Lower leg skin (tissue), 4 donors: ENCODE measurements around the gene MYLK4. TPM values are rescaled to one million over a fixed set of nuclear protein-coding genes. Genes with fewer than 3 reads are reported as not detected.

Source experiments
- DNase-seq, 2 donors: peaks; one replicate each; pipeline ENCODE4 v3.0.0-alpha.2; 2019; ENCODE audit warnings: low spot score in 2 of 2
- H3K4me3 ChIP-seq: fragments of 200-600 bp; sonication (generic); 2 replicates; pipeline ENCODE4 v1.5.1; 2017; ENCODE audit warnings: mild to moderate bottlenecking, low read depth; ENCODE audit not compliant: poor library complexity, severe bottlenecking
- CTCF ChIP-seq, 3 donors: fragments of 450-650 bp; IDR thresholded peaks; one replicate each; pipeline ENCODE4 v1.5.1; 2016; ENCODE audit warnings: antibody characterized with exemption in 3 of 3, mild to moderate bottlenecking in 3 of 3, moderate library complexity in 2 of 3
- POLR2A ChIP-seq, 2 donors: fragments of 450-650 bp; IDR thresholded peaks; one replicate each; pipeline ENCODE4 v1.6.1; 2016 to 2017; ENCODE audit warnings: antibody characterized with exemption in 2 of 2, mild to moderate bottlenecking in 1 of 2, moderate library complexity in 1 of 2
- WGBS, 2 donors: methylation state at CpG; one replicate each; pipeline ENCODE4 v1.1.5; 2018; 5-methylcytosine and 5-hydroxymethylcytosine counted together
- intact Hi-C: fragments of 100-400 bp; cut with DNase I; formaldehyde crosslinking; loops from one replicate; pipeline ENCODE4 v1.15.0; 2023; ENCODE audit warnings: low total_unique reads
- total RNA-seq, 4 donors: library from RNA; depleted of rRNA; stranded (reverse); fragments of >200 nt; gene quantifications; one replicate each; pipeline ENCODE4 v1.1.0, GENCODE V29; 2016

Gene MYLK4
- 1 to 10 TPM in 3 of 4 donors, under 1 TPM in 1; 0.97 to 3.8 (median 2.5) TPM for total RNA-seq

- WGBS, 2 donors: 89 to 90% methylated on average over 7 of the region's 7 CpGs
- TF ChIP-seq CTCF (IDR thresholded peaks at IDR 0.05) (no peak), POLR2A (IDR thresholded peaks at IDR 0.05) (no peak)
- DNase-seq: no peak
- no peak within 1 kb of the TSS for H3K4me3 ChIP-seq
- intact Hi-C loops: no loop called here
Observed at GRCh38 chr6:2750832-2751231, at the start of gene MYLK4. TSS of gene MYLK4 (minus strand) at chr6:2750922. CDS start at chr6:2749294, 1,628 bp downstream.

- intact Hi-C loops: no loop called here
- H3K4me3 ChIP-seq: no peak overlapping the region
- TF ChIP-seq CTCF (IDR thresholded peaks at IDR 0.05) (no peak), POLR2A (IDR thresholded peaks at IDR 0.05) (no peak)
- DNase-seq: no peak
- WGBS, 2 donors: 76 to 79% methylated on average over 11 of the region's 11 CpGs
Observed at GRCh38 chr6:2799936-2800527, 49.3 kb upstream of the MYLK4 start.

DNA sequence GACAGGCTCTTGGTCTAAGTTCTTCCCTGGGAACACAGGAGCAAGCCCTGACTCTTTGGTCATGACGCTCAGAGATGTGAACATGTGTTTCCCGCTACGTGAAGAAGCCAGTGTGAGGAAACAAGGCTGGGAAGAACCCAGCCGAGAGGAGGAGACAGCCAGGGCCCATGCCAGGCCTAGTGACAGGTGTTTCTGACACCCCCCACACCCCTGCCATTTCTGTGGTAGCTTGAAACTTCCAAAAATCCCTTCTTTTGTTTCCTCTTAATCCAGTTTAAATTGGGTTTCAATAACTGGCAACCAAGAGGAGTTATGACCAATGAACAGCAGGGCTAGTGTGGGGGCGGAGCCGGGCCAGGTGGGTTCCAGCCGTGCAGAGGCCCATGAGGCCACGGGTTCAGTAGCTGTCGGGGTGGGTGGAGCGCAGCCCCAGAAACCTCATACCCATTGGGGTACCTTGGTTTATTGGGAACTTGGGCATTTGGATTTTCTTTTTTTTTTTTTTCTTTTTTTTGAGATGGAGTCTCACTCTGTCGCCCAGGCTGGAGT is 47.9 kb upstream of the MYLK4 start:
- H3K4me3 ChIP-seq: no peak overlapping the region
- intact Hi-C loops: no loop called here
- no peak for TF ChIP-seq CTCF (IDR thresholded peaks at IDR 0.05)
- TF ChIP-seq POLR2A (IDR thresholded peaks at IDR 0.05): no peak
- no peak for DNase-seq
- 85 to 86% methylated on average over 11 of the region's 11 CpGs for WGBS, 2 donors

DNA sequence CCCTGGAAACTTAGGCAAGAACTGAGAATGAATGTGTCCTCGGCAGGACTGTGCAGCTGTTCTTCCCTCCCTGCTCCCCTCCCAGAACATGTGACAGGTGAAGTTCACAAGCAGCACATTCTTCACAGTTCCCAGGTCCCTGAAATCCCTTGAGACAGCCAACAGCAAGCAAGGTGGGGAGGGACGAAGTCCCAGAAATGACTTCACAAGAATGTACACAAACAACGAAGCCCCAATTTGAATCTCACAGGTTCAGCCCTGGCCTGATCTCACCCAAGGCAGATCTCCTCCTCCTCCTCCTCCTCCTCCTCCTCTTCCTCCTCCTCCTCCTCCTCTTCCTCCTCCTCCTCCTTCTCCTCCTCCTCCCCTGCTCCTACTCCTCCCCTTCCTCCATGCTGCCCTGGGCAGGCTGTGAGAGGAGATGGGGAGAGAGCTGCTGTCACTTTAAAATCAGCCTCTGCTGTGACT is 46.9 kb upstream of the MYLK4 start:
- 57 to 65% methylated on average over 3 of the region's 3 CpGs for WGBS, 2 donors
- no peak overlapping the region for H3K4me3 ChIP-seq
- no peak for DNase-seq
- TF ChIP-seq POLR2A (IDR thresholded peaks at IDR 0.05) (no peak), CTCF (IDR thresholded peaks at IDR 0.05) (no peak)
- intact Hi-C loops: no loop called here

DNA sequence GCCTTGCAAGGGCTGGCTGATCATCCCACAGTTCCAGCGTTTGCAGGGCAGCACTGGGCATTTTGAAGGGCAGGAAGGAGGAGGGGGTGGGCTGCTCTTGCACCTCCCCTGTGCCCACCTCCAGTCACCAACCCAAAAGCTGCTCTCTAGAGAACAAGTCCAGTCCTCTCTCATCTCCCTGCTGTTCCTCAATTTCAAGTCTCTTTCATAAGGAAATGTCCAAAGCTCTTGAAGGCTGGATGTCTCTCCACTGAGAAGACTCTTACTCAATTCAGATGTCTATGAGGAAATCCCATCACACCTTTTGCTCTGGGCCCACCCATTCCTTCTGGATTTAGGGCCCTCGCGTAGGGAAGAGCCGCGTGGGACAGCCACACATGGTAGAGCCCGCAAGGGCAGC is 46.1 kb upstream of the MYLK4 start:
- H3K4me3 ChIP-seq: no peak overlapping the region
- TF ChIP-seq POLR2A (IDR thresholded peaks at IDR 0.05) (no peak), CTCF (IDR thresholded peaks at IDR 0.05) (no peak)
- no peak for DNase-seq
- 74 to 80% methylated on average over 6 of the region's 6 CpGs for WGBS, 2 donors
- intact Hi-C loops: no loop called here

DNA sequence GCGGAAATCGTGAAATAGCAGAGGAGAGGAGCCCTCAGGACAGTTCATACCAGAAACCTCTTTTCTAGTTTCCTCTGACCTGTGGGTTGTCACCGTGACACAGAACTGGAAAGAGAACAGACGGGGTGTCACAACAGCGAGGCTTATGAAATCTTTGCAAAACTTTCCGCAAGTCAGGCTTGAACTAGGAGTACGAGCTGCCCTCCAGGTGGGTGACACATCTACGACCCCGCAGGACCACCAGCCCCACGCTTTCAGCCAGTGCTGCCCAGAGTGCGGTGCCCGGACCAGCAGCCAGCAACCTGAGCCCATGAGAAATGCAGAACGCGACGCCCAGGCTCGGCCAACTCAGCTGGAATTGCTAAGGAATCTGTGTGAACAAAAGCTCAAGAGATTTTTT is 45.2 kb upstream of the MYLK4 start:
- intact Hi-C loops: no loop called here
- H3K4me3 ChIP-seq: no peak overlapping the region
- DNase-seq: no peak
- TF ChIP-seq POLR2A (IDR thresholded peaks at IDR 0.05) (no peak), CTCF (IDR thresholded peaks at IDR 0.05) (no peak)
- WGBS, 2 donors: 90 to 91% methylated on average over 16 of the region's 16 CpGs
